Measurements from ENCODE around the gene PPM1M.

The PPM1M gene

GRCh38 chr3:52240059-52240885, 5.3 kb upstream of the PPM1M start:
- TF ChIP-seq, protein P1, sequence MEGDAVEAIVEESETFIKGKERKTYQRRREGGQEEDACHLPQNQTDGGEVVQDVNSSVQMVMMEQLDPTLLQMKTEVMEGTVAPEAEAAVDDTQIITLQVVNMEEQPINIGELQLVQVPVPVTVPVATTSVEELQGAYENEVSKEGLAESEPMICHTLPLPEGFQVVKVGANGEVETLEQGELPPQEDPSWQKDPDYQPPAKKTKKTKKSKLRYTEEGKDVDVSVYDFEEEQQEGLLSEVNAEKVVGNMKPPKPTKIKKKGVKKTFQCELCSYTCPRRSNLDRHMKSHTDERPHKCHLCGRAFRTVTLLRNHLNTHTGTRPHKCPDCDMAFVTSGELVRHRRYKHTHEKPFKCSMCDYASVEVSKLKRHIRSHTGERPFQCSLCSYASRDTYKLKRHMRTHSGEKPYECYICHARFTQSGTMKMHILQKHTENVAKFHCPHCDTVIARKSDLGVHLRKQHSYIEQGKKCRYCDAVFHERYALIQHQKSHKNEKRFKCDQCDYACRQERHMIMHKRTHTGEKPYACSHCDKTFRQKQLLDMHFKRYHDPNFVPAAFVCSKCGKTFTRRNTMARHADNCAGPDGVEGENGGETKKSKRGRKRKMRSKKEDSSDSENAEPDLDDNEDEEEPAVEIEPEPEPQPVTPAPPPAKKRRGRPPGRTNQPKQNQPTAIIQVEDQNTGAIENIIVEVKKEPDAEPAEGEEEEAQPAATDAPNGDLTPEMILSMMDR (IDR thresholded peaks at IDR 0.05): no peak

- TF ChIP-seq, protein P1 (IDR thresholded peaks at IDR 0.05): no peak
Measured at GRCh38 chr3:52240886-52241370, 4.6 kb upstream of the PPM1M start.

DNA sequence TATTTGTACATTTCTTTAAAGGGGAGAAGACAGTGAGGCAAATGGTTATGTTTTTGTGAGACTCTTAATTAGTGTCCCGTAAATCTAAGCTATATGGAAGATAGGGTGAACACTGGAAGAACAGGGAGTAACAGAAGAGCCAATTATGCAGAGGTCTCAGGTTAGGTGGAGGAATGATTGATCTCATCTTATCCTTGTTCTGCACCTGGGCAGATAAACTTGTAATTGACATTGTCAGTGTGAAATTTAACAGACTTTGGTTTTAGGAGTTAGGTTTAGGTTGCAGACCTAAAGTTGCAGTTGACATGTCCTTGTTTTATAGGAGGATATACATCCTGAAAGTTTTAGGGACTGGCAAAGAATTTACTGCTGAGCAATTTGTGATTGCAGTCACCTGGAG, 3.5 kb upstream of the PPM1M start:
- TF ChIP-seq, protein P1 (IDR thresholded peaks at IDR 0.05): no peak

- TF ChIP-seq, protein P1 (IDR thresholded peaks at IDR 0.05): no peak
Measured at GRCh38 chr3:52243791-52244628, 1.5 kb upstream of the PPM1M start.

DNA sequence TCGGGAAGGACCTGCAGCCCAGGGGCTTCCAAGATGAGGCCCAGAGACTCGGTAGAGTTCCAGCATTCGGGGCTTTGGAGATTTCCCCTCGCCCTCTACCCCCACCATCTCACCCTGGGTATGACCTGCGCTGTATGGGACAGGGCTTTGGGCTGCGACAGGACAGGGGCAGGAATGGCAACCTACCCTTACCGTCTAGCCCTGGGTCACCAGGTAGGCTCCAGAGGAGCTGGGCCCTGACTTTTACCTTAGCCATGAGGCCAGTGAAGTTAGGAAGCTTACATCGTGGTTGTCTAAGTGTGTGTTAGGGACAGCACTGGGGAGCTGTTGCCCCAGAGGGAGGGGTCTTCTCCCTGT, 683 bp downstream of the PPM1M start:
- TF ChIP-seq, protein P1 (IDR thresholded peaks at IDR 0.05): no peak

DNA sequence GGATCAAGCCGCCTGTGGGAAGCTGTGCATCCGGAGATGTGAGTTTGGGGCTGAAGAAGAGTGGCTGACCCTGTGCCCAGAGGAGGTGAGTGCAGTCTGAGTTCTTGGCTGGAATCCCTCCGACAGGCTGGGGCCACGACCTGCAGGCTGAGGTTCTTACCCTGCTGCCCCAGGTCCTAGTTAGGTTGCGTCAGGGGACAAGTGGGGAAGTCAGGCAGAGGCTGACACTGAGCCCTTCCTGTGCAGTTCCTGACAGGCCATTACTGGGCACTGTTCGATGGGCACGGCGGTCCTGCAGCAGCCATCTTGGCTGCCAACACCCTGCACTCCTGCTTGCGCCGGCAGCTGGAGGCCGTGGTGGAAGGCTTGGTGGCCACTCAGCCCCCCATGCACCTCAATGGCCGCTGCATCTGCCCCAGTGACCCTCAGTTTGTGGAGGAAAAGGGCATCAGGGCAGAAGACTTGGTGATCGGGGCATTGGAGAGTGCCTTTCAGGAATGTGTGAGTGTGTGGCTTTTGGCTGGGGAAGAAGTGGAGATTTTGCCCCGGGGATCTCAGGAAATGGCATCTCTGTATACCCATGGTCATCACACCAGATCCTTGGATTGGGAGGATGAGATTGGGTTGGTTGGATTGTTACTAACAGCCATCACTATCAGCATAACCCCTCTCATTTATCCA, 1.3 kb downstream of the PPM1M start:
- TF ChIP-seq, protein P1 (IDR thresholded peaks at IDR 0.05): no peak

- TF ChIP-seq, protein P1 (IDR thresholded peaks at IDR 0.05): no peak
Measured at GRCh38 chr3:52247409-52248164, 2.0 kb downstream of the PPM1M start.
